ENCODE data around the gene TSNAX. TPM values are rescaled to one million over a fixed set of nuclear protein-coding genes. Genes with fewer than 3 reads are reported as not detected.

Gene TSNAX
- polyA plus RNA-seq, 4 donors: 16.2 to 36.7 (median 18.2) TPM

- no peak overlapping the region for H3K27ac ChIP-seq (ENCODE audit: low read depth in 1 of 3, low read length in 2 of 3)
- H3K4me1 ChIP-seq (ENCODE audit: control insufficient read depth in 3 of 3, insufficient read depth in 2 of 3, low read depth in 1 of 3, low read length in 2 of 3): no peaks in the 10 kb centered on the region
- no peak for DNase-seq
- FAIRE-seq: no peak
- 88 to 95% (median 88%) methylated on average over 2 of the region's 2 CpGs for WGBS, 3 donors
- no peaks in the 10 kb centered on the region for H3K9me3 ChIP-seq (ENCODE audit: control insufficient read depth in 2 of 2, insufficient read depth in 1 of 2, low read depth in 1 of 2, low read length in 1 of 2)
- H3K36me3 ChIP-seq (ENCODE audit: control insufficient read depth in 3 of 3, insufficient read depth in 2 of 3, low read depth in 1 of 3, low read length in 3 of 3): no peaks in the 10 kb centered on the region
- no peaks in the 10 kb centered on the region for H3K27me3 ChIP-seq (ENCODE audit: control insufficient read depth in 3 of 3, insufficient read depth in 3 of 3, low read length in 3 of 3)
- H3K4me3 ChIP-seq (ENCODE audit: low read depth in 1 of 3, low read length in 3 of 3): no peak overlapping the region
These were observed 47.0 kb downstream of the TSNAX start for GRCh38 chr1:231575472-231575871.

- DNase-seq: no peak
- WGBS, 3 donors: 82 to 88% (median 87%) methylated on average over 11 of the region's 11 CpGs
- no peak overlapping the region for H3K4me3 ChIP-seq (ENCODE audit: low read depth in 1 of 3, low read length in 3 of 3)
- no peaks in the 10 kb centered on the region for H3K36me3 ChIP-seq (ENCODE audit: control insufficient read depth in 3 of 3, insufficient read depth in 2 of 3, low read depth in 1 of 3, low read length in 3 of 3)
- no peaks in the 10 kb centered on the region for H3K9me3 ChIP-seq (ENCODE audit: control insufficient read depth in 2 of 2, insufficient read depth in 1 of 2, low read depth in 1 of 2, low read length in 1 of 2)
- H3K4me1 ChIP-seq (ENCODE audit: control insufficient read depth in 3 of 3, insufficient read depth in 2 of 3, low read depth in 1 of 3, low read length in 2 of 3): no peaks in the 10 kb centered on the region
- no peak for FAIRE-seq
- H3K27ac ChIP-seq (ENCODE audit: low read depth in 1 of 3, low read length in 2 of 3): no peak overlapping the region
- H3K27me3 ChIP-seq (ENCODE audit: control insufficient read depth in 3 of 3, insufficient read depth in 3 of 3, low read length in 3 of 3): no peaks in the 10 kb centered on the region
These were observed 48.6 kb downstream of the TSNAX start for GRCh38 chr1:231576804-231577718.

- FAIRE-seq: peak; percentile 55
- no peaks in the 10 kb centered on the region for H3K36me3 ChIP-seq (ENCODE audit: control insufficient read depth in 3 of 3, insufficient read depth in 2 of 3, low read depth in 1 of 3, low read length in 3 of 3)
- no peaks in the 10 kb centered on the region for H3K9me3 ChIP-seq (ENCODE audit: control insufficient read depth in 2 of 2, insufficient read depth in 1 of 2, low read depth in 1 of 2, low read length in 1 of 2)
- DNase-seq: no peak
- no peak overlapping the region for H3K4me3 ChIP-seq (ENCODE audit: low read depth in 1 of 3, low read length in 3 of 3)
- WGBS, 3 donors: 69 to 81% (median 74%) methylated on average over 1 of the region's 1 CpG
- H3K27ac ChIP-seq (ENCODE audit: low read depth in 1 of 3, low read length in 2 of 3): no peak overlapping the region
- no peaks in the 10 kb centered on the region for H3K27me3 ChIP-seq (ENCODE audit: control insufficient read depth in 3 of 3, insufficient read depth in 3 of 3, low read length in 3 of 3)
- H3K4me1 ChIP-seq (ENCODE audit: control insufficient read depth in 3 of 3, insufficient read depth in 2 of 3, low read depth in 1 of 3, low read length in 2 of 3): no peaks in the 10 kb centered on the region
These were observed 52.4 kb downstream of the TSNAX start for GRCh38 chr1:231580874-231581273.

- no peaks in the 10 kb centered on the region for H3K36me3 ChIP-seq (ENCODE audit: control insufficient read depth in 3 of 3, insufficient read depth in 2 of 3, low read depth in 1 of 3, low read length in 3 of 3)
- H3K4me3 ChIP-seq (ENCODE audit: low read depth in 1 of 3, low read length in 3 of 3): no peak overlapping the region
- WGBS, 3 donors: 77 to 86% (median 77%) methylated on average over 2 of the region's 2 CpGs
- H3K4me1 ChIP-seq (ENCODE audit: control insufficient read depth in 3 of 3, insufficient read depth in 2 of 3, low read depth in 1 of 3, low read length in 2 of 3): no peaks in the 10 kb centered on the region
- no peak for FAIRE-seq
- no peaks in the 10 kb centered on the region for H3K9me3 ChIP-seq (ENCODE audit: control insufficient read depth in 2 of 2, insufficient read depth in 1 of 2, low read depth in 1 of 2, low read length in 1 of 2)
- no peaks in the 10 kb centered on the region for H3K27me3 ChIP-seq (ENCODE audit: control insufficient read depth in 3 of 3, insufficient read depth in 3 of 3, low read length in 3 of 3)
- DNase-seq: no peak
- no peak overlapping the region for H3K27ac ChIP-seq (ENCODE audit: low read depth in 1 of 3, low read length in 2 of 3)
These were observed 53.4 kb downstream of the TSNAX start for GRCh38 chr1:231581859-231582258.

- Histone ChIP-seq H3K4me1 (ENCODE audit: control insufficient read depth in 3 of 3, insufficient read depth in 2 of 3, low read depth in 1 of 3, low read length in 2 of 3) (no peaks in the 10 kb centered on the region), H3K9me3 (ENCODE audit: control insufficient read depth in 2 of 2, insufficient read depth in 1 of 2, low read depth in 1 of 2, low read length in 1 of 2) (no peaks in the 10 kb centered on the region), H3K4me3 (ENCODE audit: low read depth in 1 of 3, low read length in 3 of 3) (no peak overlapping the region), H3K27ac (ENCODE audit: low read depth in 1 of 3, low read length in 2 of 3) (no peak overlapping the region), H3K36me3 (ENCODE audit: control insufficient read depth in 3 of 3, insufficient read depth in 2 of 3, low read depth in 1 of 3, low read length in 3 of 3) (no peaks in the 10 kb centered on the region), H3K27me3 (ENCODE audit: control insufficient read depth in 3 of 3, insufficient read depth in 3 of 3, low read length in 3 of 3) (no peaks in the 10 kb centered on the region)
- FAIRE-seq: no peak
- WGBS, 3 donors: 90 to 92% (median 91%) methylated on average over 6 of the region's 6 CpGs
- DNase-seq: no peak
These were observed 54.9 kb downstream of the TSNAX start for GRCh38 chr1:231583376-231583775.

GRCh38 chr1:231584117-231584516 lies 55.6 kb downstream of the TSNAX start:
- Histone ChIP-seq H3K4me1 (ENCODE audit: control insufficient read depth in 3 of 3, insufficient read depth in 2 of 3, low read depth in 1 of 3, low read length in 2 of 3) (no peaks in the 10 kb centered on the region), H3K9me3 (ENCODE audit: control insufficient read depth in 2 of 2, insufficient read depth in 1 of 2, low read depth in 1 of 2, low read length in 1 of 2) (no peaks in the 10 kb centered on the region), H3K36me3 (ENCODE audit: control insufficient read depth in 3 of 3, insufficient read depth in 2 of 3, low read depth in 1 of 3, low read length in 3 of 3) (no peaks in the 10 kb centered on the region), H3K27me3 (ENCODE audit: control insufficient read depth in 3 of 3, insufficient read depth in 3 of 3, low read length in 3 of 3) (no peaks in the 10 kb centered on the region), H3K4me3 (ENCODE audit: low read depth in 1 of 3, low read length in 3 of 3) (no peak overlapping the region), H3K27ac (ENCODE audit: low read depth in 1 of 3, low read length in 2 of 3) (no peak overlapping the region)
- WGBS, 3 donors: 48 to 58% (median 48%) methylated on average over 3 of the region's 3 CpGs
- DNase-seq: peak; percentile 33 to 35
- FAIRE-seq: no peak

- DNase-seq (no peak), FAIRE-seq (no peak)
- WGBS, 3 donors: 74 to 80% (median 77%) methylated on average over 5 of the region's 5 CpGs
- no peak overlapping the region for H3K27ac ChIP-seq (ENCODE audit: low read depth in 1 of 3, low read length in 2 of 3)
- no peaks in the 10 kb centered on the region for H3K9me3 ChIP-seq (ENCODE audit: control insufficient read depth in 2 of 2, insufficient read depth in 1 of 2, low read depth in 1 of 2, low read length in 1 of 2)
- H3K4me3 ChIP-seq (ENCODE audit: low read depth in 1 of 3, low read length in 3 of 3): no peak overlapping the region
- no peaks in the 10 kb centered on the region for H3K27me3 ChIP-seq (ENCODE audit: control insufficient read depth in 3 of 3, insufficient read depth in 3 of 3, low read length in 3 of 3)
- H3K4me1 ChIP-seq (ENCODE audit: control insufficient read depth in 3 of 3, insufficient read depth in 2 of 3, low read depth in 1 of 3, low read length in 2 of 3): no peaks in the 10 kb centered on the region
- no peaks in the 10 kb centered on the region for H3K36me3 ChIP-seq (ENCODE audit: control insufficient read depth in 3 of 3, insufficient read depth in 2 of 3, low read depth in 1 of 3, low read length in 3 of 3)
These were observed 56.5 kb downstream of the TSNAX start for GRCh38 chr1:231584921-231585320.

GRCh38 chr1:231590453-231591198 lies 62.2 kb downstream of the TSNAX start:
- no peak for FAIRE-seq
- peak; percentile 65 to 66 for DNase-seq
- Histone ChIP-seq H3K27ac (ENCODE audit: low read depth in 1 of 3, low read length in 2 of 3) (no peak overlapping the region), H3K4me3 (ENCODE audit: low read depth in 1 of 3, low read length in 3 of 3) (no peak overlapping the region), H3K27me3 (ENCODE audit: control insufficient read depth in 3 of 3, insufficient read depth in 3 of 3, low read length in 3 of 3) (no peaks in the 10 kb centered on the region), H3K36me3 (ENCODE audit: control insufficient read depth in 3 of 3, insufficient read depth in 2 of 3, low read depth in 1 of 3, low read length in 3 of 3) (no peaks in the 10 kb centered on the region), H3K9me3 (ENCODE audit: control insufficient read depth in 2 of 2, insufficient read depth in 1 of 2, low read depth in 1 of 2, low read length in 1 of 2) (no peaks in the 10 kb centered on the region), H3K4me1 (ENCODE audit: control insufficient read depth in 3 of 3, insufficient read depth in 2 of 3, low read depth in 1 of 3, low read length in 2 of 3) (no peaks in the 10 kb centered on the region)
- WGBS, 3 donors: 22 to 23% (median 22%) methylated on average over 12 of the region's 12 CpGs

Data from small intestine (tissue), 7 donors.